Left ventricle myocardium inferior (tissue), 1 donor: ENCODE data around the gene WDR72. TPM values are rescaled to one million over a fixed set of nuclear protein-coding genes. Genes with fewer than 3 reads are reported as not detected.

Experiments used
- DNase-seq: peaks from one replicate; pipeline ENCODE4 v3.0.0-alpha.2; 2020
- H3K27ac ChIP-seq: fragments of 200-600 bp; replicated peaks from 2 replicates; pipeline ENCODE4 v1.8.0; 2021
- H3K27me3 ChIP-seq: fragments of 200-600 bp; 2 replicates; pipeline ENCODE4 v1.8.0; 2021; ENCODE audit warnings: low read depth
- H3K36me3 ChIP-seq: fragments of 200-600 bp; 2 replicates; pipeline ENCODE4 v1.8.0; 2021
- H3K4me1 ChIP-seq: fragments of 200-600 bp; 2 replicates; pipeline ENCODE4 v1.8.0; 2021
- H3K4me3 ChIP-seq: fragments of 200-600 bp; 2 replicates; pipeline ENCODE4 v1.8.0; 2021; ENCODE audit warnings: mild to moderate bottlenecking, moderate library complexity
- H3K9me3 ChIP-seq: fragments of 200-600 bp; replicated peaks from 2 replicates; pipeline ENCODE4 v1.8.0; 2021
- intact Hi-C: fragments of 100-400 bp; cut with micrococcal nuclease; formaldehyde crosslinking; loops from one replicate; pipeline ENCODE4 v1.11.0; 2022
- total RNA-seq: library from RNA; stranded (reverse); fragmentation: NEBNext Ultra II Directional; extraction: Animal tissue kit (Norgen Biotek cat#: 25700); gene quantifications from one replicate; pipeline ENCODE4 v1.2.1, GENCODE V29; 2021
- TF ChIP-seq, protein P1 (sequence below): fragments of 200-600 bp; IDR thresholded peaks from 2 replicates; pipeline ENCODE4 v1.8.0; 2021; ENCODE audit warnings: antibody characterized with exemption, mild to moderate bottlenecking, borderline replicate concordance
- donor health status: DM: no; HTN: yes; CAD: no; lungs with severe emphysema.

WDR72 gene
- total RNA-seq, 1 donor from 2014 or later = not detected

GRCh38 chr15:53580366-53580765 lies 179.1 kb downstream of the WDR72 start:
- Histone ChIP-seq H3K27ac (no peak overlapping the region), H3K9me3 (no peaks in the 10 kb centered on the region), H3K27me3 (no peaks in the 10 kb centered on the region), H3K36me3 (no peaks in the 10 kb centered on the region), H3K4me3 (no peak overlapping the region), H3K4me1 (no peaks in the 10 kb centered on the region)
- intact Hi-C loops = no loop called here
- TF ChIP-seq, protein P1, sequence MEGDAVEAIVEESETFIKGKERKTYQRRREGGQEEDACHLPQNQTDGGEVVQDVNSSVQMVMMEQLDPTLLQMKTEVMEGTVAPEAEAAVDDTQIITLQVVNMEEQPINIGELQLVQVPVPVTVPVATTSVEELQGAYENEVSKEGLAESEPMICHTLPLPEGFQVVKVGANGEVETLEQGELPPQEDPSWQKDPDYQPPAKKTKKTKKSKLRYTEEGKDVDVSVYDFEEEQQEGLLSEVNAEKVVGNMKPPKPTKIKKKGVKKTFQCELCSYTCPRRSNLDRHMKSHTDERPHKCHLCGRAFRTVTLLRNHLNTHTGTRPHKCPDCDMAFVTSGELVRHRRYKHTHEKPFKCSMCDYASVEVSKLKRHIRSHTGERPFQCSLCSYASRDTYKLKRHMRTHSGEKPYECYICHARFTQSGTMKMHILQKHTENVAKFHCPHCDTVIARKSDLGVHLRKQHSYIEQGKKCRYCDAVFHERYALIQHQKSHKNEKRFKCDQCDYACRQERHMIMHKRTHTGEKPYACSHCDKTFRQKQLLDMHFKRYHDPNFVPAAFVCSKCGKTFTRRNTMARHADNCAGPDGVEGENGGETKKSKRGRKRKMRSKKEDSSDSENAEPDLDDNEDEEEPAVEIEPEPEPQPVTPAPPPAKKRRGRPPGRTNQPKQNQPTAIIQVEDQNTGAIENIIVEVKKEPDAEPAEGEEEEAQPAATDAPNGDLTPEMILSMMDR = no peak
- no peak for DNase-seq

GRCh38 chr15:53576841-53577240 lies 182.6 kb downstream of the WDR72 start:
- Histone ChIP-seq H3K27ac (no peak overlapping the region), H3K36me3 (no peaks in the 10 kb centered on the region), H3K4me1 (no peaks in the 10 kb centered on the region), H3K4me3 (no peak overlapping the region), H3K9me3 (no peaks in the 10 kb centered on the region), H3K27me3 (no peaks in the 10 kb centered on the region)
- intact Hi-C loops = no loop called here
- DNase-seq = no peak
- TF ChIP-seq, protein P1 = no peak

DNA sequence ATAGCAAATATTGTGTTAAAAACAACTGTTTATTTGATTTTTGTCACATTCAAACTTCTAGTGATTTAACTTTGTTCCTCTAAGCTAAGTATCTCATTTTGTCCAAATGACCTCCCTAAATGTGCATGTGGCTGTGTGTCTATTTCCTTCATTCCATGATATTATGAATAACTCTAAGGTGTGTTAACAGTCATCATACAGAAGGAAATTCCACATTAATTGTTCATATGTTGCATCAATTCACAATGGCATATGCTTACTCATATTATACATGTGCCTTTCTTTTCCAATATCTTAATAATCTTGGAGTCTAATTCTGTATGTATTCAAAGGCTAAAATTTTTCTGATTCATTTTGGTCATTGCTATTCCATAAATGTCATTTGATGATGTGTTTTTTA lies 186.4 kb downstream of the WDR72 start:
- H3K36me3 ChIP-seq = no peaks in the 10 kb centered on the region
- H3K9me3 ChIP-seq = peaks cover 10% of the 10 kb centered on the region
- TF ChIP-seq, protein P1 = no peak
- intact Hi-C loops = no loop called here
- H3K27ac ChIP-seq = no peak overlapping the region
- H3K4me3 ChIP-seq = no peak overlapping the region
- no peak for DNase-seq
- H3K4me1 ChIP-seq = no peaks in the 10 kb centered on the region
- no peaks in the 10 kb centered on the region for H3K27me3 ChIP-seq

DNA sequence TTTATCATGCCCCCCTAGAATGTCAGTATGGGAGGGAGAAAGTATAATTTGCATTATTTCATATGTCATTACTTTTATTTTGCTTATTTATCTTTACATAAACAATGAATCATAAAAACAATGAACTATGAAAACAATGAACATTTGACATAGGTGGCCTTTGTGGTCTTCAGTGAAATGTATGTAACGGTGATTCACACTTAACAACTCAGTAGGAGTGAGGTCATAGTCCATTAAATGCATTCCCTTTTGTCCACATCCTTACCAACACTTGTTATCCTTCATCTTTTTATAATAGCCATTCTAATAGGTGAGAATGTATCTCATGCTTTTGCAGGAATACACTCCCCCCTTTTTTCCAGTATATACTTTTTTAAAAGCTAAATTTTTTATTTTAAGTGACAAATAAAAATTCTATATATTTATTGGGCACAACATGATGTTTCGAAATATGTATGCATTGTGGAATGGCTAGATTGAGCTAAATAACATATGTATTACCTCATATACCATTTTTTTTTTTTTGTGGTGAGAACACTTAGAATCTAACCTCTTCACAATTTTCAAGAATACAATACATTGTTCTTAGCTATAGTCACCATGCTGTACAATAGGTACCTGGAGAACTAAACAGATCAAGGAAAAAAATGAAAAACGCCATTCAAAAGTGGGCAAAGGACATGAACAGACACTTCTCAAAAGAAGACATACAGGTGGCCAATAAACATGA lies 189.5 kb downstream of the WDR72 start:
- TF ChIP-seq, protein P1 = no peak
- intact Hi-C loops = no loop called here
- H3K27ac ChIP-seq = no peak overlapping the region
- no peaks in the 10 kb centered on the region for H3K36me3 ChIP-seq
- no peak overlapping the region for H3K4me3 ChIP-seq
- no peaks in the 10 kb centered on the region for H3K27me3 ChIP-seq
- peaks cover 10% of the 10 kb centered on the region for H3K9me3 ChIP-seq
- DNase-seq = no peak
- H3K4me1 ChIP-seq = no peaks in the 10 kb centered on the region

DNA sequence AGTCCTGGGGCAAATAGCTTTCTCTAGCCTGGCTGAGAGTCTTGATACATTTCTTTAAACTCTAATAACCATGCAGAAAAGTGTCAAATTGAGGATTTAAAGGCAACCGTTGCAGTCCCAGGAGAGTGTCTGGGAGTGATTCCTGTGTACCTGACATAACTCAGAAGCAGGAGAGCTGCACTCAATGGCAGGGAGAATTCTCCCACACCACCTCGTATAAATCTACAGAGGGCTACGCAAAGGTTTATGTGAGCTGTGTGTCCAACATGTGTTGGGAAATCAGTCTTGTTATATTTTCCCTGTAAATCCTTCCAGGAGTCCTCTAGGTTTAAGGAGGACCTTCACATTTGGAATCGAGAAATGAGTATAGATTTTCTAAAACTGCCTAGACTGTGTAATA lies 192.6 kb downstream of the WDR72 start:
- Histone ChIP-seq H3K9me3 (peaks cover 10% of the 10 kb centered on the region), H3K27me3 (no peaks in the 10 kb centered on the region), H3K27ac (no peak overlapping the region), H3K4me1 (no peaks in the 10 kb centered on the region), H3K4me3 (no peak overlapping the region), H3K36me3 (no peaks in the 10 kb centered on the region)
- TF ChIP-seq, protein P1 = no peak
- intact Hi-C loops = no loop called here
- DNase-seq = no peak
